H1 (cell line): ENCODE results near the gene MBOAT2. TPM values are rescaled to one million over a fixed set of nuclear protein-coding genes. Genes with fewer than 3 reads are reported as not detected.

Source experiments
- CTCF ChIA-PET: fragments of 300-600 bp; sonication (Branson Sonifier 250); formaldehyde crosslinking; loops from one replicate; lab custom pipeline; 2021; ENCODE audit not compliant: partially characterized antibody; lab: Charles Lee
- POLR2A ChIA-PET: fragments of 300-600 bp; sonication (Branson Sonifier 250); formaldehyde crosslinking; loops from one replicate; lab custom pipeline; 2021; ENCODE audit warnings: inconsistent platforms; ENCODE audit not compliant: partially characterized antibody; lab: Charles Lee
- DNase-seq, 2 experiments: peaks; one replicate each; pipeline versions ENCODE4 v3.0.0 to v3.0.0-alpha.2; 2010 to 2022; ENCODE audit warnings: low spot score in 2 of 2, low read depth in 1 of 2, mixed read lengths in 1 of 2
- FAIRE-seq: peaks from 2 replicates; lab custom pipeline; 2011; peaks lifted over from hg19 to GRCh38; lab: Jason Lieb, UNC
- H2AFZ ChIP-seq: 2 replicates; pipeline ENCODE4 v1.8.1; 2012; ENCODE audit warnings: low read length, inconsistent platforms
- H2AK5ac ChIP-seq: 2 replicates; pipeline ENCODE4 v1.6.1; 2013; ENCODE audit warnings: low read depth, low read length
- H2BK120ac ChIP-seq: replicated peaks from 2 replicates; pipeline ENCODE3; 2013; ENCODE audit warnings: low read depth, low read length, inconsistent platforms
- H2BK12ac ChIP-seq: 2 replicates; pipeline ENCODE4 v1.6.1; 2013; ENCODE audit warnings: low read depth, low read length
- H2BK15ac ChIP-seq: 2 replicates; pipeline ENCODE4 v1.6.1; 2013; ENCODE audit warnings: low read length
- H2BK20ac ChIP-seq: 2 replicates; pipeline ENCODE4 v1.6.1; 2013; ENCODE audit warnings: low read length
- H2BK5ac ChIP-seq: 2 replicates; pipeline ENCODE4 v1.6.1; 2013; ENCODE audit warnings: low read depth, low read length
- H3K14ac ChIP-seq: 2 replicates; pipeline ENCODE4 v1.6.1; 2013; ENCODE audit warnings: inconsistent platforms; ENCODE audit not compliant: insufficient read length
- H3K18ac ChIP-seq: 2 replicates; pipeline ENCODE4 v1.6.1; 2013; ENCODE audit warnings: low read length; ENCODE audit errors: extremely low read depth
- H3K23ac ChIP-seq: 2 replicates; pipeline ENCODE4 v1.6.1; 2013; ENCODE audit warnings: inconsistent platforms; ENCODE audit not compliant: insufficient read length
- H3K23me2 ChIP-seq: 2 replicates; pipeline ENCODE4 v1.6.1; 2013; ENCODE audit warnings: low read depth, low read length
- H3K27ac ChIP-seq: 2 replicates; pipeline ENCODE4 v1.6.1; 2011; ENCODE audit warnings: low read depth, low read length, inconsistent platforms
- H3K27me3 ChIP-seq, 4 experiments: replicated peaks in 1 of 4; 1 replicate in 1 of 4; 2 replicates in 3 of 4; pipeline versions ENCODE4 v1.6.1 to v1.8.1; 2011 to 2013; ENCODE audit warnings: low read length in 3 of 4, mild to moderate bottlenecking in 3 of 4, inconsistent platforms in 2 of 4, mixed read lengths in 2 of 4, moderate library complexity in 1 of 4; ENCODE audit not compliant: control insufficient read depth in 3 of 4, insufficient read depth in 3 of 4; ENCODE audit errors: extremely low read depth in 1 of 4
- H3K36me3 ChIP-seq, 4 experiments: 2 replicates each; pipeline versions ENCODE4 v1.6.1 to v1.8.1; 2011 to 2013; ENCODE audit warnings: mild to moderate bottlenecking in 4 of 4, low read length in 3 of 4, moderate library complexity in 2 of 4, control low read depth in 1 of 4, inconsistent platforms in 1 of 4; ENCODE audit not compliant: insufficient read depth in 4 of 4, control insufficient read depth in 2 of 4
- H3K4ac ChIP-seq: replicated peaks from 2 replicates; pipeline ENCODE3; 2013; ENCODE audit warnings: low read length, low read depth, mixed read lengths, inconsistent platforms; ENCODE audit not compliant: insufficient read length
- H3K4me1 ChIP-seq, 4 experiments: replicated peaks in 1 of 4; 1 replicate in 1 of 4; 2 replicates in 3 of 4; pipeline versions ENCODE4 v1.6.1 to v1.8.1; 2011 to 2013; ENCODE audit warnings: low read length in 3 of 4, inconsistent platforms in 2 of 4, mixed read lengths in 1 of 4; ENCODE audit not compliant: insufficient read depth in 4 of 4, control insufficient read depth in 3 of 4
- H3K4me2 ChIP-seq, 2 experiments: 2 replicates each; pipeline versions ENCODE4 v1.6.1 to v1.8.1; 2011 to 2013; ENCODE audit warnings: low read depth in 2 of 2, low read length in 2 of 2, control low read depth in 1 of 2, inconsistent platforms in 1 of 2, mild to moderate bottlenecking in 1 of 2; ENCODE audit not compliant: insufficient read depth in 1 of 2
- H3K4me3 ChIP-seq, 4 experiments: fragments of 200-600, 300-600 bp in 1 of 4; sonication (generic), shearing (Covaris generic), sonication (Bioruptor Twin) in 1 of 4; 2 replicates each; pipeline versions ENCODE4 v1.5.1 to v1.8.1; 2011 to 2016; ENCODE audit warnings: low read length in 4 of 4, low read depth in 3 of 4, control low read depth in 2 of 4, inconsistent platforms in 2 of 4, mild to moderate bottlenecking in 2 of 4, mixed read lengths in 1 of 4, moderate library complexity in 1 of 4; ENCODE audit not compliant: insufficient read depth in 2 of 4; ENCODE audit errors: extremely low read depth in 1 of 4
- H3K56ac ChIP-seq: replicated peaks from 2 replicates; pipeline ENCODE3; 2013; ENCODE audit warnings: low read depth, mild to moderate bottlenecking, mixed read lengths, low read length, inconsistent platforms; ENCODE audit not compliant: insufficient read length
- H3K79me1 ChIP-seq: 2 replicates; pipeline ENCODE4 v1.6.1; 2013; ENCODE audit warnings: low read depth, low read length, control low read depth
- H3K79me2 ChIP-seq, 2 experiments: 2 replicates each; pipeline versions ENCODE4 v1.6.1 to v1.8.1; 2012 to 2013; ENCODE audit warnings: low read length in 2 of 2, mild to moderate bottlenecking in 2 of 2, inconsistent platforms in 1 of 2; ENCODE audit not compliant: insufficient read depth in 2 of 2, control insufficient read depth in 1 of 2
- H3K9ac ChIP-seq, 4 experiments: replicated peaks in 1 of 4; 1 replicate in 1 of 4; 2 replicates in 3 of 4; pipeline versions ENCODE4 v1.6.1 to v1.8.1; 2011 to 2013; ENCODE audit warnings: low read depth in 3 of 4, low read length in 3 of 4, control low read depth in 2 of 4, mild to moderate bottlenecking in 2 of 4, moderate library complexity in 2 of 4, inconsistent platforms in 1 of 4; ENCODE audit errors: extremely low read depth in 1 of 4
- H3K9me3 ChIP-seq, 2 experiments: 2 replicates each; pipeline versions ENCODE4 v1.6.1 to v1.8.1; 2012 to 2013; ENCODE audit warnings: mild to moderate bottlenecking in 2 of 2, moderate library complexity in 2 of 2, control low read depth in 1 of 2, inconsistent platforms in 1 of 2, low read depth in 1 of 2, low read length in 1 of 2, mixed read lengths in 1 of 2; ENCODE audit not compliant: insufficient read depth in 2 of 2
- H4K20me1 ChIP-seq, 2 experiments: replicated peaks in 1 of 2; 2 replicates each; pipeline versions ENCODE3 to v1.8.1; 2011 to 2013; ENCODE audit warnings: inconsistent platforms in 2 of 2, low read length in 2 of 2, mild to moderate bottlenecking in 1 of 2; ENCODE audit not compliant: insufficient read depth in 2 of 2, control insufficient read depth in 1 of 2
- H4K5ac ChIP-seq: 2 replicates; pipeline ENCODE4 v1.6.1; 2013; ENCODE audit warnings: low read length, low read depth, mixed read lengths, inconsistent platforms; ENCODE audit not compliant: insufficient read length
- H4K8ac ChIP-seq: 2 replicates; pipeline ENCODE4 v1.8.0; 2013; ENCODE audit warnings: mild to moderate bottlenecking, moderate library complexity, low read length, inconsistent platforms; ENCODE audit not compliant: insufficient read depth; ENCODE audit errors: extremely low read depth
- H4K91ac ChIP-seq: replicated peaks from 2 replicates; pipeline ENCODE3; 2013; ENCODE audit warnings: low read length, mixed read lengths, inconsistent platforms; ENCODE audit not compliant: insufficient read length
- BCL11A ChIP-seq, 2 experiments: IDR thresholded peaks; one replicate each; pipeline ENCODE4 v1.6.1; 2011; ENCODE audit warnings: low read depth in 2 of 2, low read length in 2 of 2, mild to moderate bottlenecking in 2 of 2
- CTCF ChIP-seq, 3 experiments: IDR thresholded peaks; 1 replicate in 2 of 3; 2 replicates in 1 of 3; pipeline versions ENCODE4 v1.5.1 to v1.6.1; 2011; ENCODE audit warnings: low read length in 3 of 3, mild to moderate bottlenecking in 3 of 3, inconsistent platforms in 2 of 3, low read depth in 1 of 3, moderate library complexity in 1 of 3; ENCODE audit not compliant: insufficient read depth in 1 of 3; ENCODE audit errors: control extremely low read depth in 1 of 3
- E2F6 ChIP-seq: IDR thresholded peaks from 2 replicates; pipeline ENCODE4 v1.6.1; 2012; ENCODE audit warnings: inconsistent platforms
- EGR1 ChIP-seq: IDR thresholded peaks from 2 replicates; pipeline ENCODE4 v1.6.1; 2011; ENCODE audit warnings: low read depth, low read length, borderline replicate concordance
- GABPA ChIP-seq: IDR thresholded peaks from 2 replicates; pipeline ENCODE4 v1.6.1; 2011; ENCODE audit warnings: mild to moderate bottlenecking, low read length, moderate library complexity, borderline replicate concordance; ENCODE audit not compliant: insufficient read depth
- JUND ChIP-seq: IDR thresholded peaks from 2 replicates; pipeline ENCODE4 v1.6.1; 2011; ENCODE audit warnings: mild to moderate bottlenecking, improper control_type of control experiment, low read length
- RFX5 ChIP-seq: IDR thresholded peaks from 2 replicates; pipeline ENCODE4 v1.6.1; 2011; ENCODE audit warnings: low read depth, low read length, improper control_type of control experiment, borderline replicate concordance
- RNF2 ChIP-seq: fragments of 200-900, 300-1000 bp; sonication (generic); IDR thresholded peaks from 2 replicates; pipeline ENCODE4 v1.7.1; 2016; ENCODE audit warnings: borderline replicate concordance, low read depth, mild to moderate bottlenecking, antibody characterized with exemption, low read length; ENCODE audit not compliant: poor library complexity, severe bottlenecking; ENCODE audit errors: missing control alignments
- TAF7 ChIP-seq: optimal IDR thresholded peaks from 2 replicates; pipeline ENCODE3; 2011; ENCODE audit warnings: low read depth, mild to moderate bottlenecking, inconsistent platforms, low read length, moderate library complexity, borderline replicate concordance
- WGBS, 2 experiments: shearing (Covaris generic) in 1 of 2; methylation state at CpG; one replicate each; pipeline versions ENCODE4 v1.1.6 to v1.1.7; 2013 to 2015; ENCODE audit warnings: low lambda C conversion rate in 2 of 2, mixed read lengths in 2 of 2, inconsistent platforms in 1 of 2, low coverage in 1 of 2, missing lambda C conversion rate in 1 of 2; ENCODE audit not compliant: insufficient replicate concordance in 2 of 2, insufficient coverage in 1 of 2, insufficient read length in 1 of 2; ENCODE audit errors: extremely low coverage in 1 of 2, missing lambda C conversion rate in 1 of 2; 5-methylcytosine and 5-hydroxymethylcytosine counted together
- polyA plus RNA-seq, 7 experiments: library from polyadenylated mRNA; depleted of rRNA in 3 of 7; stranded (reverse) in 5 of 7; unstranded in 2 of 7; fragments of >200 nt in 5 of 7; fragments of 200-250 nt in 2 of 7; gene quantifications; 1 replicate in 5 of 7; 2 replicates in 1 of 7; 4 replicates in 1 of 7; pipeline versions ENCODE4 v1.2.1 to v1.2.3, GENCODE V29; 2011 to 2013; ENCODE audit warnings: missing spikeins in 2 of 7, mixed read lengths in 2 of 7
- total RNA-seq: library from RNA; stranded (reverse); fragmentation: NEBNext Ultra II Directional; extraction: Animal tissue kit (Norgen Biotek cat#: 25700); gene quantifications from 2 replicates; pipeline ENCODE4 v1.2.1, GENCODE V29; 2021

Gene MBOAT2
- total and polyA plus RNA-seq, 2 of the 8 experiments (the other 6 are each of a cell fraction or from before 2014, with no cell fraction given) = 11.2 to 23.4 TPM

- H3K4ac ChIP-seq = no peak overlapping the region
- no peak overlapping the region for H3K4me2 ChIP-seq
- POLR2A ChIA-PET = no interaction called here
- no peak for TF ChIP-seq GABPA
- no peak for TF ChIP-seq CTCF (IDR thresholded peaks at IDR 0.05; ENCODE audit: control extremely low read depth in 1 of 3, insufficient read depth in 1 of 3, low read depth in 1 of 3, low read length in 3 of 3)
- TF ChIP-seq RFX5 = no peak
- TF ChIP-seq RNF2 = no peak
- no peak for TF ChIP-seq EGR1
- TF ChIP-seq TAF7 = no peak
- TF ChIP-seq E2F6 = no peak
- TF ChIP-seq BCL11A (IDR thresholded peaks at IDR 0.05; ENCODE audit: low read depth in 2 of 2, low read length in 2 of 2) = no peak
- no peak for TF ChIP-seq JUND
Observed at GRCh38 chr2:8803658-8804379, 199.7 kb downstream of the MBOAT2 start.

More at GRCh38 chr2:8803658-8804379, 199.7 kb downstream of the MBOAT2 start:
- no peak overlapping the region for H4K8ac ChIP-seq
- no peaks in the 10 kb centered on the region for H4K20me1 ChIP-seq
- H3K56ac ChIP-seq = no peak overlapping the region
- no peak overlapping the region for H2BK20ac ChIP-seq
- no peak overlapping the region for H2BK12ac ChIP-seq
- no peaks in the 10 kb centered on the region for H3K79me1 ChIP-seq
- no peaks in the 10 kb centered on the region for H3K27me3 ChIP-seq
- no peaks in the 10 kb centered on the region for H3K79me2 ChIP-seq
- no peak overlapping the region for H2AK5ac ChIP-seq
- FAIRE-seq (no peak), DNase-seq (no peak)
- no peak overlapping the region for H3K4me3 ChIP-seq
- H4K5ac ChIP-seq = no peak overlapping the region
- H3K23me2 ChIP-seq = no peaks in the 10 kb centered on the region
- WGBS, 2 experiments = 84% methylated on average over 3 of the region's 3 CpGs; no CpG with 5 or more reads in 1 of the 2 experiments
- H3K27ac ChIP-seq = no peak overlapping the region
- no peak overlapping the region for H3K23ac ChIP-seq
- no peak overlapping the region for H4K91ac ChIP-seq
- H2AFZ ChIP-seq = no peak overlapping the region
- no peak overlapping the region for H3K14ac ChIP-seq
- no peak overlapping the region for H3K18ac ChIP-seq
- no peaks in the 10 kb centered on the region for H3K4me1 ChIP-seq
- no peak overlapping the region for H2BK120ac ChIP-seq
- H2BK5ac ChIP-seq = no peak overlapping the region
- H3K36me3 ChIP-seq = peaks cover 0 to 8% (median 5%) of the 10 kb centered on the region in 4 experiments; a peak in 5 of 8 replicates
- H2BK15ac ChIP-seq = no peak overlapping the region
- H3K9me3 ChIP-seq = no peaks in the 10 kb centered on the region
- no peak overlapping the region for H3K9ac ChIP-seq
- CTCF ChIA-PET = interaction anchor here (0.8 to 2.0 kb wide), 2 partner anchors 17 to 174 kb away, joined by 3 to 4 read pairs; no protein-coding TSS in a partner anchor
